Type B pancreatic cell (in vitro differentiated cells): ENCODE results near the gene LARGE2. TPM values are rescaled to one million over a fixed set of nuclear protein-coding genes. Genes with fewer than 3 reads are reported as not detected.

ENCODE experiments used
- DNase-seq: peaks from one replicate; pipeline ENCODE4 v3.0.0; 2021; ENCODE audit warnings: mixed read lengths; ENCODE audit not compliant: unreplicated experiment; ENCODE audit errors: extremely low spot score
- H3K27ac Mint-ChIP-seq: 2 replicates; pipeline ENCODE4 v1.8.0; 2021; ENCODE audit warnings: mild to moderate bottlenecking, mixed read lengths
- H3K27me3 Mint-ChIP-seq: 2 replicates; pipeline ENCODE4 v1.8.0; 2021; ENCODE audit warnings: mixed read lengths
- H3K36me3 Mint-ChIP-seq: 2 replicates; pipeline ENCODE4 v1.8.0; 2021; ENCODE audit warnings: mixed read lengths
- H3K4me1 Mint-ChIP-seq: one replicate; pipeline ENCODE4 v1.8.0; 2021; ENCODE audit warnings: mixed read lengths; ENCODE audit not compliant: unreplicated experiment
- H3K4me3 Mint-ChIP-seq: 2 replicates; pipeline ENCODE4 v1.8.0; 2021; ENCODE audit warnings: mild to moderate bottlenecking, mixed read lengths
- H3K9me3 Mint-ChIP-seq: 2 replicates; pipeline ENCODE4 v1.8.0; 2021; ENCODE audit warnings: mixed read lengths
- total RNA-seq: library from RNA; stranded (reverse); gene quantifications from 2 replicates; pipeline ENCODE4 v1.2.1, GENCODE V29; 2021; ENCODE audit warnings: low replicate concordance
- TF ChIP-seq, protein P1 (sequence below): fragments of 200-600 bp; sonication (generic); conservative IDR thresholded peaks from 2 replicates; pipeline ENCODE4 v1.5.0; 2021; ENCODE audit warnings: antibody characterized with exemption, mild to moderate bottlenecking

The LARGE2 gene
- total RNA-seq, 1 donor from 2014 or later: 12.4 TPM

- no peak overlapping the region for H3K4me3 Mint-ChIP-seq
- no peaks in the 10 kb centered on the region for H3K27me3 Mint-ChIP-seq
- TF ChIP-seq, protein P1, sequence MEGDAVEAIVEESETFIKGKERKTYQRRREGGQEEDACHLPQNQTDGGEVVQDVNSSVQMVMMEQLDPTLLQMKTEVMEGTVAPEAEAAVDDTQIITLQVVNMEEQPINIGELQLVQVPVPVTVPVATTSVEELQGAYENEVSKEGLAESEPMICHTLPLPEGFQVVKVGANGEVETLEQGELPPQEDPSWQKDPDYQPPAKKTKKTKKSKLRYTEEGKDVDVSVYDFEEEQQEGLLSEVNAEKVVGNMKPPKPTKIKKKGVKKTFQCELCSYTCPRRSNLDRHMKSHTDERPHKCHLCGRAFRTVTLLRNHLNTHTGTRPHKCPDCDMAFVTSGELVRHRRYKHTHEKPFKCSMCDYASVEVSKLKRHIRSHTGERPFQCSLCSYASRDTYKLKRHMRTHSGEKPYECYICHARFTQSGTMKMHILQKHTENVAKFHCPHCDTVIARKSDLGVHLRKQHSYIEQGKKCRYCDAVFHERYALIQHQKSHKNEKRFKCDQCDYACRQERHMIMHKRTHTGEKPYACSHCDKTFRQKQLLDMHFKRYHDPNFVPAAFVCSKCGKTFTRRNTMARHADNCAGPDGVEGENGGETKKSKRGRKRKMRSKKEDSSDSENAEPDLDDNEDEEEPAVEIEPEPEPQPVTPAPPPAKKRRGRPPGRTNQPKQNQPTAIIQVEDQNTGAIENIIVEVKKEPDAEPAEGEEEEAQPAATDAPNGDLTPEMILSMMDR: no peak
- H3K4me1 Mint-ChIP-seq: no peaks in the 10 kb centered on the region
- H3K36me3 Mint-ChIP-seq: peaks cover 19% of the 10 kb centered on the region
- no peak for DNase-seq
- no peaks in the 10 kb centered on the region for H3K9me3 Mint-ChIP-seq
- H3K27ac Mint-ChIP-seq: no peak overlapping the region
Observed at GRCh38 chr11:45941285-45941684, 18.8 kb downstream of the LARGE2 start.

- TF ChIP-seq, protein P1: no peak
- Mint-ChIP-seq H3K27me3 (no peaks in the 10 kb centered on the region), H3K9me3 (no peaks in the 10 kb centered on the region), H3K27ac (no peak overlapping the region), H3K36me3 (peaks cover 14% of the 10 kb centered on the region), H3K4me3 (no peak overlapping the region), H3K4me1 (no peaks in the 10 kb centered on the region)
- DNase-seq: no peak
Observed at GRCh38 chr11:45942381-45942780, 19.9 kb downstream of the LARGE2 start.

DNA sequence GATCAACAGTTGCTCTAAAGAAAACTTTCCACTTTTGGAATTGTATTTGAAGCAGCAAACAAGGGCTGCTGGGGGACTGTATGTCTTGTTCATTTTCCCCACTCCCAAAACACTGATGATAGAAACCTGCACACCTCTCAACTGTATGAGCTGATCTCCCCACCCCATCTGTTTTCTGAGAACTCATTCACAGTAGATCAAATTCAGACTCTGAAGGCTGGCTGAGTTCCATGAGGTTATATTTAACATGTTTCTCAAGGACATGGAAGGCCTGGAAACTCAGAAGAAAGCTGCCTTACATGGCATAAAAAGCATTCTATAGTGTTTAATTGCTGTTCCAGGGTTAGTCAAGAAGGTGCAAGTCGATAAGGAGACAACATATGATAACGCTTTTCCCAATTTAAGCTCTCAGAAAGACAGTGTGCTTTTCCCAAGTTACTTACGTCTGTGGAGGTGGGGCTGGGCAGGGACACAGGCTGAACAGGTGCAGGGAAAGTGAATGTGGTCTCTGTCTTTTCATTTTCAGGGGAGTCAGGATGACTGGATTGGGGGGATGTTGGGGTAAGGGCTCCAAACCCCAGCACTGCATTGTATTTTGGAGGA, 23.0 kb downstream of the LARGE2 start:
- H3K27ac Mint-ChIP-seq: no peak overlapping the region
- H3K4me3 Mint-ChIP-seq: no peak overlapping the region
- H3K27me3 Mint-ChIP-seq: no peaks in the 10 kb centered on the region
- H3K4me1 Mint-ChIP-seq: no peaks in the 10 kb centered on the region
- no peaks in the 10 kb centered on the region for H3K9me3 Mint-ChIP-seq
- TF ChIP-seq, protein P1: no peak
- peaks cover 18% of the 10 kb centered on the region for H3K36me3 Mint-ChIP-seq
- DNase-seq: no peak

- no peaks in the 10 kb centered on the region for H3K4me1 Mint-ChIP-seq
- H3K27me3 Mint-ChIP-seq: no peaks in the 10 kb centered on the region
- no peaks in the 10 kb centered on the region for H3K9me3 Mint-ChIP-seq
- H3K27ac Mint-ChIP-seq: no peak overlapping the region
- DNase-seq: no peak
- TF ChIP-seq, protein P1: no peak
- H3K4me3 Mint-ChIP-seq: no peak overlapping the region
- H3K36me3 Mint-ChIP-seq: peaks cover 11% of the 10 kb centered on the region
Observed at GRCh38 chr11:45947885-45948284, 25.4 kb downstream of the LARGE2 start.

GRCh38 chr11:45948356-45948755, 25.9 kb downstream of the LARGE2 start:
- Mint-ChIP-seq H3K27me3 (no peaks in the 10 kb centered on the region), H3K27ac (no peak overlapping the region), H3K9me3 (no peaks in the 10 kb centered on the region), H3K36me3 (peaks cover 13% of the 10 kb centered on the region), H3K4me1 (no peaks in the 10 kb centered on the region), H3K4me3 (no peak overlapping the region)
- TF ChIP-seq, protein P1: no peak
- DNase-seq: no peak
